IPS-18c (cell line): ENCODE results near the gene TGM1.

Experiments
- H3K4me3 ChIP-seq: 2 replicates; pipeline ENCODE4 v1.7.0; 2013; ENCODE audit warnings: low read depth, mild to moderate bottlenecking, low read length, moderate library complexity; ENCODE audit not compliant: insufficient read depth
- H3K9me3 ChIP-seq: one replicate; pipeline ENCODE4 v1.6.1; 2013; ENCODE audit warnings: mild to moderate bottlenecking, low read length, moderate library complexity; ENCODE audit not compliant: control insufficient read depth, insufficient read depth

Gene TGM1

DNA sequence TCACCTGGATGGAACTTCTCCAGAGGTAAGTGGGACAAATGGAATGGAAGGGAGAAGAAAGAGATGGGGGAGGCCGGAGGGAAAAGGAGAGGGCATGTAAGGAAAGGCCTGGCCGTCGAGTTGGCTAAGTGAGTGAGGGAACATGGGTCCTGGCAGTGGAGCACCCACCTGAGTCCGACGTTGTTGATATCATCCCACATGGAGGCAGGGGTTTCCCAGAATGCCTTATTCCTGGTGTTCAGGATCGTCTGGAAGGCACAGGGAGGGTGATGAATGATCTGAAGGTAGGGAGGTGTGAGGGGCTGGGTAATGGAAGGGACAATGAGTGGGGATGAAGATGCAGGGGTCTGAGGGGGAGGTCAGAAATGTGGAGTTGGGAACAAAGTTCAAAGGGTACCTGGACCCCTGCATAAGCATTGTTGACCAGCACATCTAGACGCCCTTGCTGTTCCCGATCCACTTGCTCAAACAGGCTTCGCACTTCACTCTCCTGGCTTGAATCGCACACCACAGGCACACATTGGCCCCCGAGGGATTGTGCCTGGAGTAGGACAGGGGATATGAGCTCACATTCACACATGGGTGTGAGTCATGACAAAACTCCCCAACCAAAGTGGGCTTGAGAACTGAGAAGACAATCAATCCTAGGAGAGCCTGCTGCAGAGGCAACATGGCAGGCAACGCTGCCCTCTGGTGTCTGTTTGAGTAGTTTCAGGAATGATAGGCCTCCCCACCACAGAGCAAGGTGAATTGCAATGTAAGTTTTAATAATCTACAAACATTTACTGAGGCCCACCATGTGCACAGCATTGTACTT lies 33.6 kb upstream of the TGM1 start:
- Histone ChIP-seq H3K9me3 (no peaks in the 10 kb centered on the region), H3K4me3 (no peak overlapping the region)

DNA sequence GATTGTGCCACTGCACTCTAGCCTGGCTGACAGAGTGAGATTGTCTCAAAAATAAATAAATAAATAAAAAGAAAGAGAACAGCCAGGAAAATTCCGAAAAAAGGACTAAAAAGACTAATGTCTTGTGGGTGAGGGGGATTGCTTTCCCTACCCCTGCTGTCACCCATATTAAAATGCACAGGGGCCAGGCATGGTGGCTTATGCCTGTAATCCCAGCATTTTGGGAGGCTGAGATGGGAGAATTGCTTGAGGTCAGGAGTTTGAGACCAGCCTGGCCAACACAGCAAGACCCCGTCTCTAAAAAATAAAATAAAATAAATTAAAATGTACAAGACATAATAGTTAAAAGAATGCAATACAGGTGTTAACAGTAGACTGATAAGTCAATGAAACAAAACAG lies 30.5 kb upstream of the TGM1 start:
- Histone ChIP-seq H3K4me3 (no peak overlapping the region), H3K9me3 (no peaks in the 10 kb centered on the region)

DNA sequence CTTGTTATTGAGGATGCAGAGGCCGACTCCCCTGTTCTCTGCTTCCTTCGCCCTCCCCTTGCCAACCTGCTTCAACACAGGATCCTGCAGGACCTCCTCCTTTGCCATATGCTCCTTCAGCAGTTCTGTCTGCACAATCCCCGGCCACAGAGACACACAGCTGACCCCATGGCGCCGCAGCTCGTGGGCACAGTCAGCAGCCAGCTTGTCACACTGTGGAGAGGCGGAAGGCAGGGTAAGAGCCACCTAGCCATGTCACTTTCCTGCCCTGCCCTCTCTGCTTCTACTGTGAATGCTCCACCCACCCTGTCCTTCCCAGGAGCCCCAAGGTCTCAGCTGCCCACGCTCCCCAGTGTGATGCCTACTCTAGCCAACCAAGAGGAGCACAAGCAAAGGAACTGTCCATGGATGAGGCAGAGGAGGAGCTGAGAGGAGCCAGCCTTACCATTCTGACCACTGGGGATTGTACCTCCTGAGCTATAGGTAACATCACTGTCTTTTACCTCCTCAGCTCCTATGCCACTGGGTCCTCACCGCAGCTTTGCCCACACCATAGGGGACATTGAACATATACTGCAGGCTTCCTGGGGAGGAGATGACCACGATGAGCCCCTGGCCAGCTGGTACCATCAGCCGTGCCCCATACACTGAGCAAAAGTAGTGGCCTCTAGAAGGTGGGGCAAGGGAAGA lies 29.3 kb upstream of the TGM1 start:
- H3K9me3 ChIP-seq, result no peaks in the 10 kb centered on the region
- no peak overlapping the region for H3K4me3 ChIP-seq

DNA sequence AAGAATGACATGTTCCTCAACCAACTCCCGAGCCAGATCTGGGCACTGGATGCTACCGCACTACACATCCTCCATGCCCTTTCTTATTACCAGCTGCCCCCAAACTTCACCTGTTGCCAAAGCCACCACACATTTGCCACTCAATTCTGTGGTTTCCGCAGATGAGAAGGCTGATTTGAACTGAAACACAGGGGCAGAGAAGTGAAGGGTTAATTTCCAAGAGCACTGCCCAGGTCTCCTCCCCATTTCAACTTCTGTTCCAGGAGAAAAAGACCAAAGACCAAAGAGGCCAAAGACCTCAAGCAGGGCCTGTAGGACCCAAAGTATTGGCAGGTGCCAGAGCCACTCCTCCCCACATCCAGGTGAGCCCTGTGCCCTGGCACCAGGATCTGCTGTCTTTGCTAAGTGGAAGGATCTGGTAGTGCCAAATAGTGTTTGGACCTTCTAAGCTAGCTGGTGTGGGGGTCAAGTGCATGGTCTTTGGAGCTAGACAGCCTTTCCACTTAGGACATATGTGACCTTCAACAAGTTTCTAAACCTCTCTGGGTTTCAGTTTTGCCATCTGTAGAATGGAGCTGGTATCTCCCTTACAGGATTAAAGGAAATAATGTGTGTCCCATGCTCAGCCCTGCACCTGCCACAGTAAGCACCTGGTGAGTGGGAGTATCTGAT lies 28.6 kb upstream of the TGM1 start:
- H3K4me3 ChIP-seq, result no peak overlapping the region

DNA sequence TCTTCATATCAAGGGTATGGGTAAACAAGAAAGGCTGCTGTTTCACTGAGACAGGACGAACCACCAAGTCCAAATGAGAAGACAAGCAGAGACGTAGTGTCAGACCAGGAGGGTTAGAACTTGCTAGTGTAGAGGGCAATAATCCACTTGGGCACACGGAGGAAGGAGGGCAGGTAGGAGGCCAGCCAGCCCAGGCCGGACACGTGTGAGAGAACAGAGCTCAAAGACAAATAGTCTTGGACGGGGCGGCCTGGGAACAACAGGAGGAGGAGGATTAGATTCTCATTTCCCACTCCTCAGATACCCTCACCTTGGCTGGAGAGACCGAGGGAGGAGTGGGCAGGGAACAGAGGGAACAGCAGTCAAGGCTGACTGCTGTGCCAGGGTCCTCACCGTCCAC lies 27.8 kb upstream of the TGM1 start:
- Histone ChIP-seq H3K9me3 (no peaks in the 10 kb centered on the region), H3K4me3 (no peak overlapping the region)

More for the DNA sequence above, 28.6 kb upstream of the TGM1 start:
- no peaks in the 10 kb centered on the region for H3K9me3 ChIP-seq

DNA sequence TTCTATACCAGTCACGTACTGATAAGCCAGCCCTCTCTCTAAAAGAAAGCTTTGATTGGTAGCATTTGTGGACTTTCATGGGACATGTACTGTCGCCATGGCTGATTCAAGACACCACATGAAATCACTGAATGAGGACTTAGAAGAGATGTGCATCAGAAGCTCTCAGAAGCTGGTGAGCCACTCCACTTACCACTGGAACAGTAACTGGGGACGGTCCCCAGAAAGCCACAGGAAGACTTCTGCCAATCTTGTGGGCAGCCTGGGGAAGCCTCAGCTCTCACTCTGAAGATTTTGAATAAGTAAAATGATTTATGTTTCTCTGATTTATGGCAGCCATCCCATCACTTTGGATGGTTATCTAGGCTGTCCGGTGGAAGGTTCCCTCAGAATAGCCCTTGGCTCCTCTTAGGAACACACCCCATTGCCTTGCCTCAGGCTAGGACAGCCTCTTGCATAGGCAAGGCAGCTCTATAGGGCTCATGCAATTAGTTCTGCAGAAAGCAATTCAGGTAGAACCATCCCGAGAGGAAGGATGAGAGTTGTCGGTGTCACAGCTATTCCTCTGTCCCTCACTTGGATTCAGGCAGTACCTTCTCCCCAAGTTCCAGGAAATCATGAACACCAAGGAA lies 26.8 kb upstream of the TGM1 start:
- no peak overlapping the region for H3K4me3 ChIP-seq
- no peaks in the 10 kb centered on the region for H3K9me3 ChIP-seq

DNA sequence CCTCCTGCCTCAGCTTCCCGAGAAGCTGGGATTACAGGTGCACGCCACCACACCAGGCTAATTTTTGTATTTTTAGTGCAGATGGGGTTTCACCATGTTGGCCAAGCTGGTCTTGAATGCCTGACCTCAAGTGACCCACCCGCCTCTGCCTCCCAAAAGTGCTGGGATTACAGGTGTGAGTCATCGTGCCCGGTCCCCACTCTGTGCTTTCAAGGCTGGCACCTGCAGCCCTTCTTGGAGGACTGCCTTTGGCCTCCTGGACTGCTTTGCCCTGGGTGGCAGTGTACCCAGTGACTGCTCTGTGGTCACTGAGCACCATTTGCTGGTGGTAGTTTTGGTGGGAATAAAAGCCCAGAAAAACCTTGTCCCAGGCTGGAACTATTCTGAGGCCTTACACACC lies 24.0 kb upstream of the TGM1 start:
- Histone ChIP-seq H3K4me3 (no peak overlapping the region), H3K9me3 (no peaks in the 10 kb centered on the region)

DNA sequence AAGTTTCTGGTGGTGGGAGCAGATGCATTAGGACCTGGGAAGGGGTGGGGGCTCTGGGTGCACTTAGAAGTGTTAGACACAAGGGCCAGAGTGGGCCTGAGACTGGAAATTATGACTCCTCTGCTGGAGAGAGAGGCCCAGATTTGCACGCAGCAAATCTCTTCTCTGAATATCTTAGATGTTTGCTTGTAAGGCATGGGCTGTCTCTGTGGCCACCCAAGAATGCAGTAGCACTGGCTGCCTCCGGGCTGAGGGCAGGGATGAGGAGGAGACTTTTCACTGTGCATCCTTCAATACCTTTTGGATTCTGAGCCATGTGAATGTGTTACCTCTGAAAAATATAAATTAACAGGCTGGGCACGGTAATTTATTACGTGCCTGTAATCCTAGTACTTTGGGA lies 22.4 kb upstream of the TGM1 start:
- H3K9me3 ChIP-seq, result no peaks in the 10 kb centered on the region

DNA sequence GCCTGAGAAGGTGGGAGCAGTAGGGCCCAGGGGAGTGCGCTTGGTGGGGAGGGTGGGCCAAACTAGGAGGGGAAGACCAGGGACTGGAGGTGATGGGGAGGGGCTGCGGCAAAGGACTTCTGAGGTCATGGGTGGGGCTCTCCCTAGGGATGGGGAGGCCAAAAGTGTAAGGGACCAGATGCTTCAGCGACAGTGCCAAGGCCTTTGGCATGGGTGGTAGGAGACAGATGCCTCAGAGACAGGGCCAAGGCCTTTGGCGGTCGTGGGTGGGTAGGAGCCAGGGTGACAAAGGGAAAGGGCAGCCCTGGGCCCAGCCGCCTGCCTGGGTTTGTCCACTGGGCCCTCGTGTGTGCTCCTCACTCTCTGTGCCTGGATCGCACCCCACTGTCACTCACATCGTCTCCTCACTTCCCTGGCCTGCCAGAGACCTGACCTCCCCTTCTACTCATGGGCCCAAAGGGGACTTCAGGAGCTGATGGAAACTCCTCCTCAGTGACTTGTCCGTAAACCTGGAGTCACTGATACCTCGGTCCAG lies 21.6 kb upstream of the TGM1 start:
- Histone ChIP-seq H3K9me3 (no peaks in the 10 kb centered on the region), H3K4me3 (no peak overlapping the region)

More for the DNA sequence above, 22.4 kb upstream of the TGM1 start:
- no peak overlapping the region for H3K4me3 ChIP-seq

DNA sequence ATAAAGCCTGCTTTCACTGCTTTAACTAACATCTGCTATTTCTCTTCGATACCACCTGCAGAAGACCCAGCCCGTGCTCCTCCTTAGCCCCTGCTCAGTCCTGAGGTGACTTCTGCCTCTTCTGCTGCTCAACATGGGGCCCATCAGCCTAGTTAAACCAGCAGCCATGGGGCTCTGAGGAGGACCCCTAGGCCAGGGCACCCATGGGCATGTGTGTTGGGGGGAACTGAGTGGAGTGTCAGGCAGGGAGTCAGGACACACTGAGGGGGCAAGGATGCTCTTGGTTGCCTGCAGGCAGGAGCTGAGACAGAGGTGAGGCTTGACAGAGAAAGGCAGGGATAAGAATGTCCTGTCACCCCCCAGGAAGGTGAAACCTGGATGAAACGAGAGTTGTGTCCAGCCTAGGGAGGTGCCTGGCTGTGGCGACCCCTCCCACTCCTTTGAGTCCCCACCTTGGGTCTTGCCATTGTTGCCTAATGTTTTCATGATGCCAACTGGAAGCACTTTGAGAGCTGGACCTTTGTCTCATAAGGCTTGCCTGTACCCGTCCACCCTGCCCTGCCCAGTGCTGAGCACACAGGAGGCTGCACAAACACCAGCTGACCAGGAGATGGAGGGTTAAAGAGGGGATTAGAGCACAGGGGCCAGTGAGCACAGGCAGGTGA lies 21.0 kb upstream of the TGM1 start:
- no peaks in the 10 kb centered on the region for H3K9me3 ChIP-seq

DNA sequence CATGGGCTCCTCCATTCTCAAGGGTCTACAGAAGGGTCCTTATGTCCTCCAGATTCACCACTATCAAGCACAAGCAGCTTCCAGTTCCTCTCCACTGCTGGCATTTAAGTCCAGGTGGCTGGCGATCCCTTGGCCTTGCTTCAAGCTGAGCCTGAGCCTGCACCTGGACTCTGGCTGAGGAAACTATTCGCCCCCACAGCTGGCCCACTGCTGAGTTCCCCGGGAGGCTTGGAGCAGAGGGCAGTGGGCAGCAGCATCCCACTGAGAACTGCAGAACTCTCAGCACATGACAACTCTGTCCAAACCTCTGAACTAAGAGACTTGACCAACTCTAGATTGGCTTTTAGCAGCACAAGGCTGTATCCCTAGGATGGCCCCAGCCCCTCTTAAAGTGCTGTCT lies 19.8 kb upstream of the TGM1 start:
- no peak overlapping the region for H3K4me3 ChIP-seq
- no peaks in the 10 kb centered on the region for H3K9me3 ChIP-seq

More for the DNA sequence above, 21.0 kb upstream of the TGM1 start:
- H3K4me3 ChIP-seq, result no peak overlapping the region

DNA sequence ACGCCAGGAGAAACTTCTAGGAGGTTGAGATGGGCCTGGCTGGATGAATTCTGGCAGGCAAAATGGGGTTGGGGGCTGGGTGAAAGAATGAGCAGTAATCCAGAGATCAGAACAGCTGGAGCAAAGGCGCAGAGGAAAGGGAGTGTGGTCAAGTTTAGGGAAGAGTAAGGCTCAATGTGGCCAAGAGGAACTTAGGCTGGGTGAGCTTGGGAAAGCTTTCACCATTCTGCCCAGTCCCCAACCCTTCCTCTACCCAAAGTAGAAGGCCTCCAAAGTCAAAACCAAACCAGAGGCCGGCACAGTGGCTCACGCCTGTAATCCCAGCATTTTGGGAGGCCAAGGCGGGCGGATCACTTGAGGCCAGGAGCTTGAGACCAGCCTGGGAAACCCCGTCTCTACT lies 18.7 kb upstream of the TGM1 start:
- Histone ChIP-seq H3K4me3 (no peak overlapping the region), H3K9me3 (no peaks in the 10 kb centered on the region)

DNA sequence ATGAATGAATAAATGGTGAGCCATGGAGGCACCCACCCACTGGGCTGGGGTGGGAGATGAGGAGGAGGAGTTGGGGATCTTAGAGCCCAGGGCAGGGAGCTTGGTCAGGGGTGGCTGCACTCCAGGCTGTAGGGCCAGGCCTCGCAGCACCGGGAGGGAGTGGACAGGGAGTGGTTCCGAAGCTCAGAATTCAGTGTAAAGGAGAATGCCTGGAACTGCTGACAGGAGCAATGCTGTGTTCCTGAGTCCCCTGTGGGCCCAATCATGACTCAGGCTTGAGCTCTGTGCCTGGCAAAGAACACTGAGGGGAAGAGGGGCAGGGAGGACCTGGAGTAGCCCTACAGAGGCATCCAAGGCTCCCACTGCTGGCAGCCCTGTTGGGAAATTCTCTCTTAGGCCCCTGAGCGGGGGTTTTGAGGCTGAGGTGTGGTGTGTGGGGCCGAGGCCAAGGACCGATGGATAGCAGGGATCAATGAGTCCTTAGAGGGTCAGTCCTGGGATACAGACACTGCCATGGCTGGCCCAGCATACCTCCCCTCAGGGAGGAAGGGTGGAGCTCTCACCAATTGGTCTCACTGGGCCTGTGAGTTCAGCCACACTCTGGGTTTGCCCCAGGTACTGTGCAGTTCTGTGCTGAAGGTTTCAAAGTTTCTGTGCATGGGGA lies 18.0 kb upstream of the TGM1 start:
- H3K4me3 ChIP-seq, result no peak overlapping the region
- no peaks in the 10 kb centered on the region for H3K9me3 ChIP-seq

DNA sequence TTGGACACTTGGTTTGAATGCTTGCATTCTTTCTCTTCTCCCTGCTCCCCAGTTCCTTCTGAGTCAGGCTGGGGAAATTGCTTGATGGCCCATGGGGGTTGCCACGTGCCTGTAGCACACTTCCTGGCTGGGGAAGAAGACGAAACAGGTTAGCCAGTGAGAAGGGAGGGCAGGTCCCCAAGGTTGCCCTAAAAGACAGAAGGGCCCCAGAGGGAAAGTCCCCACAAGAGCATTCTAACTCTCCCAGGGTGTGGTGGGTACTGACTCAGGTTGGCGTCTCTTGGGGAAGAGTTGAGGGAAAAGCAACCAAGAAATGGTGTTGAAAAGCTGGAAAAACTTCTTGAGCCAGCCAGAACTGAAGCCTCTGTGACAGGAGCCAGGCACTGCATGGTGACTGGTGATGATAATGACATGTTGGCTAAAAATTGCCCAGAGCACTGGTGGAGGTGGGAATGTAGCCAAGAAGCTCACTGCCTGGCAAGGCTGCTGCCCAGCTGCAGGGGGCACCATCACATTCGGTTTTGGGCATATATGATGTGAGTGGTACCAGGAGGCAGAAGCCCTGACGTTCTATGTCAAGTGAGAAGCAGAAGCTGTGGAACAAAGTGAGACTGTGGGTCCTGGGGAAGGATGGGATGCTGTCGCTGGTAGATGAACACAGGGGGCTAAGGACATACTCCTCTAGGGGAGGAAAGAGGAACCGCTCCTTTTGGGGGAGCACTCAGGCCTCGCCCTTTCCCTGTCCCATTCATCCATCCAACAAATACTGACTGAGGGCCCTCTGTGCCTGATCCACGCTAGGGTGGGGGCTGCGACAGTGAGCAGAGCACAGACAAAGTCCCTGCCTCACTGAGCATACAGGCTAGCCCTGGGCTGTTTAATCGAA lies 16.6 kb upstream of the TGM1 start:
- Histone ChIP-seq H3K9me3 (no peaks in the 10 kb centered on the region), H3K4me3 (no peak overlapping the region)

DNA sequence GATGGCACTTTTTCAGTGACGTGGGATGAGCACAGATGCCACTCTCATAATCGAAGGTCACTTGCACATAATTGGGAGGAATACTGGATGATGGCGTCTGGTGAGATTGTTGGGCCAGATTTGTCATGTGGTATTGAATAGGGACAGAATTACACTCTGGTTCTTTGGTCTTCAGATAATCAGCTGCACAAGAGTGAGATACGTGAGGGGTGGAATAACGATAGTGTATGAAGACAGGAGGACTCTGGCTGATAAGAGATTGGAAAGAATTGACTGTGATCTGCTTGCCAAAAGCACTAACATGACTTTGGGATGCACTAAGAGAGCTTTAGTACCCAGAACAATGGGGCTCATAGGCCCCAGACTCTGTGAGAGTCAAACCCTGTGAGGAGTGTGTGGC lies 15.4 kb upstream of the TGM1 start:
- H3K4me3 ChIP-seq, result no peak overlapping the region
- H3K9me3 ChIP-seq, result no peaks in the 10 kb centered on the region
